ENCODE results near the gene PUM1.

DNA sequence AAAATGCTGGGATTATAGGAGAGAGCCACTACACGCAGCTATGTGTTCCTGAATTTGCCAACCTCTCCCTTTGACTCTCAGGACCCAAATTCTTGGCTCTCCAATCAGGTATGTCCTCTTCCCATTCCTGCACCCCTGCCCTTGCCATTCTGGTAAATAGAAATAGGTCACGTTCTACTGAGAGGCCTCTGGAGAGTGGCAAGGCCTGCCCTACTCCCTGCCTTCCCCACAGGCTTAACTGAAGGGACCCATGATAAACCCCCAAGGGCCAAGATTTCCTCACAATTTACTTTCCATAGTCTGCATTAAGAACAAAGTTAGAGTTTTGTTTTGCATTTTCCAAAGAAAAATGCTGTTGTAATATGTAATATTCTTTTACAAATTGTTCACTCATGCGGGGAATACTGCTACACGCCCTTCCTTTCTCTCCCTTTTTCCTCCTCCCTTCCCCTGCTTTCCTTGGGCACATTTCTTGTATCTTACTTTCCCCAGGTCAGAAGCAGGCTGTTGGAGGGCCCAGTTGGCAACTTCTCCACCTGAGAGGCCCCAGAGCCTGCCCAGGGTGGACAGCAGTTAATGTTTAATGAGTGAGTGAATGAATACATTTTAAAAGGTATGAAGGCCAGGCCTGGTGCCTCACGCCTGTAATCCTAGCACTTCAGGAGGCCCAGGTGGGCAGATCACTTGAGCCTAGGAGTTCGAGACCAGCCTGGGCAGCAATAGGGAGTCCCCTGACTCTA is 33.9 kb upstream of the PUM1 start:
- TF ChIP-seq POLR2AphosphoS5 (IDR thresholded peaks at IDR 0.05; ENCODE audit: low read depth, low read length) = no peak
- TF ChIP-seq, protein P1, sequence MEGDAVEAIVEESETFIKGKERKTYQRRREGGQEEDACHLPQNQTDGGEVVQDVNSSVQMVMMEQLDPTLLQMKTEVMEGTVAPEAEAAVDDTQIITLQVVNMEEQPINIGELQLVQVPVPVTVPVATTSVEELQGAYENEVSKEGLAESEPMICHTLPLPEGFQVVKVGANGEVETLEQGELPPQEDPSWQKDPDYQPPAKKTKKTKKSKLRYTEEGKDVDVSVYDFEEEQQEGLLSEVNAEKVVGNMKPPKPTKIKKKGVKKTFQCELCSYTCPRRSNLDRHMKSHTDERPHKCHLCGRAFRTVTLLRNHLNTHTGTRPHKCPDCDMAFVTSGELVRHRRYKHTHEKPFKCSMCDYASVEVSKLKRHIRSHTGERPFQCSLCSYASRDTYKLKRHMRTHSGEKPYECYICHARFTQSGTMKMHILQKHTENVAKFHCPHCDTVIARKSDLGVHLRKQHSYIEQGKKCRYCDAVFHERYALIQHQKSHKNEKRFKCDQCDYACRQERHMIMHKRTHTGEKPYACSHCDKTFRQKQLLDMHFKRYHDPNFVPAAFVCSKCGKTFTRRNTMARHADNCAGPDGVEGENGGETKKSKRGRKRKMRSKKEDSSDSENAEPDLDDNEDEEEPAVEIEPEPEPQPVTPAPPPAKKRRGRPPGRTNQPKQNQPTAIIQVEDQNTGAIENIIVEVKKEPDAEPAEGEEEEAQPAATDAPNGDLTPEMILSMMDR (IDR thresholded peaks at IDR 0.05) = no peak

All from Panc1 (cell line).